Pulmonary artery endothelial cell (primary cell): Measurements from ENCODE around the gene NACA. TPM values are rescaled to one million over a fixed set of nuclear protein-coding genes. Genes with fewer than 3 reads are reported as not detected.
"Not testable (repeated sequence)": the region's sequence is repeated elsewhere in the genome, so short reads cannot be mapped to it uniquely, and the experiment has no call there.

Source experiments
- DNase-seq: peaks from one replicate; pipeline ENCODE4 v3.0.0-alpha.2; 2011; ENCODE audit warnings: low read depth, low spot score
- total RNA-seq: library from RNA; depleted of rRNA; stranded (reverse); fragments of >200 nt; gene quantifications from 2 replicates; pipeline ENCODE4 v1.2.3, GENCODE V29; 2014

Gene NACA
- 1,329 and 1,623 TPM in 2 replicates for total RNA-seq

GRCh38 chr12:56724972-56725722 lies at the start of gene NACA:
TSS of gene NACA (minus strand) at chr12:56725299. CDS start at chr12:56724521, 778 bp downstream.
- DNase-seq = peak; percentile 95

- DNase-seq = no peak
Measured at GRCh38 chr12:56773113-56773512, 48.0 kb upstream of the NACA start.

GRCh38 chr12:56772625-56773024 lies 47.5 kb upstream of the NACA start:
- DNase-seq = no peak

- DNase-seq = no peak
Measured at GRCh38 chr12:56769868-56770267, 44.8 kb upstream of the NACA start.

GRCh38 chr12:56768424-56768823 lies 43.3 kb upstream of the NACA start:
- DNase-seq = no peak

- DNase-seq = no peak
Measured at GRCh38 chr12:56766535-56766934, 41.4 kb upstream of the NACA start.

GRCh38 chr12:56763753-56764657 lies 38.9 kb upstream of the NACA start:
- DNase-seq = no peak

GRCh38 chr12:56761812-56762211 lies 36.7 kb upstream of the NACA start:
- no peak for DNase-seq

- no peak for DNase-seq
Measured at GRCh38 chr12:56760460-56760859, 35.4 kb upstream of the NACA start.

GRCh38 chr12:56759263-56759908 lies 34.3 kb upstream of the NACA start:
- DNase-seq = no peak

GRCh38 chr12:56758728-56759262 lies 33.7 kb upstream of the NACA start:
- DNase-seq = no peak

GRCh38 chr12:56757971-56758370 lies 32.9 kb upstream of the NACA start:
- DNase-seq = not testable (repeated sequence)

GRCh38 chr12:56753566-56753965 lies 28.5 kb upstream of the NACA start:
- DNase-seq = no peak

- peak; percentile 19 for DNase-seq
Measured at GRCh38 chr12:56751712-56752598, 26.9 kb upstream of the NACA start, which contains the start of gene PRIM1. TSS of gene PRIM1 (minus strand) at chr12:56752323. CDS start at chr12:56752298, 25 bp downstream.

GRCh38 chr12:56750596-56750995 lies 25.5 kb upstream of the NACA start:
- not testable (repeated sequence) for DNase-seq

GRCh38 chr12:56749853-56750252 lies 24.8 kb upstream of the NACA start:
- DNase-seq = no peak

- no peak for DNase-seq
Measured at GRCh38 chr12:56749359-56749758, 24.3 kb upstream of the NACA start.

GRCh38 chr12:56728139-56728861 lies 3.2 kb upstream of the NACA start:
- no peak for DNase-seq

GRCh38 chr12:56726196-56726675 lies 1.1 kb upstream of the NACA start:
- DNase-seq = not testable (repeated sequence)

- DNase-seq = no peak
Measured at GRCh38 chr12:56725723-56726102, 614 bp upstream of the NACA start.
